Liver (tissue), 9 donors: Measurements from ENCODE around the gene UCK2. TPM values are rescaled to one million over a fixed set of nuclear protein-coding genes. Genes with fewer than 3 reads are reported as not detected.

Experiments
- DNase-seq: peaks from one replicate; pipeline ENCODE4 v3.0.0-alpha.2; 2017; ENCODE audit warnings: low spot score
- H3K27ac ChIP-seq, 2 donors: one replicate each; pipeline ENCODE4 v1.7.0; 2013; ENCODE audit warnings: inconsistent platforms in 2 of 2, low read length in 2 of 2, control low read depth in 1 of 2, low read depth in 1 of 2, mild to moderate bottlenecking in 1 of 2
- H3K27me3 ChIP-seq, 4 donors: one replicate each; pipeline versions ENCODE4 v1.6.1 to v1.7.0; 2013; ENCODE audit warnings: low read length in 3 of 4, inconsistent platforms in 1 of 4, mild to moderate bottlenecking in 1 of 4, moderate library complexity in 1 of 4; ENCODE audit not compliant: control insufficient read depth in 4 of 4, insufficient read depth in 4 of 4
- H3K36me3 ChIP-seq, 4 donors: one replicate each; pipeline versions ENCODE4 v1.6.1 to v1.7.0; 2013; ENCODE audit warnings: low read length in 3 of 4, mild to moderate bottlenecking in 3 of 4, low read depth in 1 of 4, moderate library complexity in 1 of 4; ENCODE audit not compliant: control insufficient read depth in 4 of 4, insufficient read depth in 3 of 4
- H3K4me1 ChIP-seq, 4 donors: one replicate each; pipeline versions ENCODE4 v1.6.1 to v1.7.0; 2013; ENCODE audit warnings: low read length in 3 of 4, mild to moderate bottlenecking in 3 of 4, moderate library complexity in 1 of 4; ENCODE audit not compliant: control insufficient read depth in 4 of 4, insufficient read depth in 4 of 4
- H3K4me3 ChIP-seq, 3 donors: one replicate each; pipeline versions ENCODE4 v1.6.1 to v1.7.0; 2013; ENCODE audit warnings: low read length in 3 of 3, control low read depth in 1 of 3, low read depth in 1 of 3, mild to moderate bottlenecking in 1 of 3
- H3K9ac ChIP-seq, 2 donors: one replicate each; pipeline ENCODE4 v1.7.0; 2013; ENCODE audit warnings: low read length in 2 of 2, mild to moderate bottlenecking in 2 of 2, moderate library complexity in 2 of 2, control low read depth in 1 of 2, low read depth in 1 of 2
- H3K9me3 ChIP-seq, 4 donors: one replicate each; pipeline versions ENCODE4 v1.6.1 to v1.7.0; 2013; ENCODE audit warnings: low read length in 3 of 4; ENCODE audit not compliant: control insufficient read depth in 4 of 4
- EGR1 ChIP-seq, 2 donors: IDR thresholded peaks; 2 replicates each; pipeline ENCODE4 v1.6.1; 2016 to 2018; ENCODE audit warnings: antibody characterized with exemption in 2 of 2, low read depth in 2 of 2
- FOXA1 ChIP-seq: IDR thresholded peaks from 2 replicates; pipeline ENCODE4 v1.6.1; 2016; ENCODE audit warnings: antibody characterized with exemption
- FOXA2 ChIP-seq: IDR thresholded peaks from 2 replicates; pipeline ENCODE4 v1.6.1; 2016; ENCODE audit warnings: antibody characterized with exemption
- HNF4A ChIP-seq, 2 donors: conservative IDR thresholded peaks; 2 replicates each; pipeline ENCODE4 v1.6.1; 2016; ENCODE audit warnings: antibody characterized with exemption in 2 of 2, mild to moderate bottlenecking in 2 of 2
- HNF4G ChIP-seq: IDR thresholded peaks from 2 replicates; pipeline ENCODE4 v1.6.1; 2016; ENCODE audit warnings: antibody characterized with exemption
- JUND ChIP-seq, 2 donors: IDR thresholded peaks; 2 replicates each; pipeline ENCODE4 v1.6.1; 2016; ENCODE audit warnings: antibody characterized with exemption in 2 of 2
- NR2F2 ChIP-seq: IDR thresholded peaks from 2 replicates; pipeline ENCODE4 v1.6.1; 2016; ENCODE audit warnings: antibody characterized with exemption
- RXRA ChIP-seq, 2 donors: IDR thresholded peaks; 2 replicates each; pipeline ENCODE4 v1.6.1; 2017 to 2018; ENCODE audit warnings: antibody characterized with exemption in 2 of 2, mild to moderate bottlenecking in 1 of 2
- SP1 ChIP-seq: IDR thresholded peaks from 2 replicates; pipeline ENCODE4 v1.6.1; 2018; ENCODE audit warnings: antibody characterized with exemption, mild to moderate bottlenecking
- TAF1 ChIP-seq: conservative IDR thresholded peaks from 2 replicates; pipeline ENCODE4 v1.6.1; 2016; ENCODE audit warnings: antibody characterized with exemption, mild to moderate bottlenecking
- YY1 ChIP-seq: IDR thresholded peaks from 2 replicates; pipeline ENCODE4 v1.6.1; 2016; ENCODE audit warnings: antibody characterized with exemption, mild to moderate bottlenecking
- WGBS: extraction: QIAGEN DNeasy Blood & Tissue Kit; methylation state at CpG from one replicate; pipeline ENCODE4 v1.1.7; 2013; 5-methylcytosine and 5-hydroxymethylcytosine counted together
- polyA plus RNA-seq, 2 donors: library from polyadenylated mRNA; stranded (reverse) in 1 of 2; unstranded in 1 of 2; fragments of 200-250 nt in 1 of 2; fragments of >200 nt in 1 of 2; fragmentation: Nextera tagmentation in 1 of 2; extraction: Ambion mirVana in 1 of 2; gene quantifications; one replicate each; pipeline versions ENCODE4 v1.2.1 to v1.2.3, GENCODE V29; 2013 to 2015
- total RNA-seq, 2 donors: library from RNA; depleted of rRNA; stranded (reverse); fragments of >200 nt; gene quantifications; one replicate each; pipeline ENCODE4 v1.2.3, GENCODE V29; 2014
- TF ChIP-seq, protein P1 (sequence below): IDR thresholded peaks from 2 replicates; pipeline ENCODE4 v1.6.1; 2016; ENCODE audit warnings: antibody characterized with exemption
- TF ChIP-seq, protein P2 (sequence below): fragments of 150-350 bp; IDR thresholded peaks from 2 replicates; pipeline ENCODE4 v1.5.1; 2017; ENCODE audit warnings: improper control_type of control experiment, low read depth, low read length; ENCODE audit not compliant: missing input control
- TF ChIP-seq, protein P3 (sequence below): IDR thresholded peaks from 2 replicates; pipeline ENCODE4 v1.6.1; 2016; ENCODE audit warnings: antibody characterized with exemption, mild to moderate bottlenecking
- TF ChIP-seq, protein P4 (sequence below): IDR thresholded peaks from 2 replicates; pipeline ENCODE4 v1.6.1; 2016; ENCODE audit warnings: antibody characterized with exemption
- TF ChIP-seq, protein P5 (sequence below): IDR thresholded peaks from 2 replicates; pipeline ENCODE4 v1.6.1; 2016; ENCODE audit warnings: antibody characterized with exemption
- donor health status: healthy.
- donor health status: healthy.
- donor health status: healthy.
- donor health status: healthy.
- donor health status: healthy.

The UCK2 gene
- total and polyA plus RNA-seq, 4 donors = 8.9 to 25.5 (median 17.3) TPM

DNA sequence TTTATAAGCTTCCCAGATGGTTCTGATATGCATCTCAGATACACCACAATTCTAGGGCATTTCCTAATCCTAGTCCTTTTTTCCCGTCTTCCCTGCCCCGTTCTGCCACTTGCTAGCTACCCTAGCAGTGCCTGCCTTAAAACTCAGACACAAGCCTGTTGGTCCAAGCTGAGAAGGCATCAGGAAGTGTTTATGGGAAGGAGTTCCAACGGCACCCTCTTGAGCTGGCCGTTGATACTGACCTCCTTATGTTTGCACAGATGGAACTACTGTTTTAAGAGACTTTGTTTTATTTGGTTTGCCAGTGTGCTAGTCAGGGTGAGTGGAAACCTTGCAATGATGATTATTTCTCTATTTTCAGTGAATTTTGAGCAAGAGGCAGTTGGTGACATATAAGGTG is 67.2 kb downstream of the UCK2 start:
- no peak for DNase-seq
- no peak overlapping the region for H3K4me3 ChIP-seq
- no peak overlapping the region for H3K9ac ChIP-seq
- TF ChIP-seq NR2F2 (no peak), HNF4G (no peak), HNF4A (conservative IDR thresholded peaks at IDR 0.05) (no peak), FOXA1 (no peak), YY1 (no peak), TAF1 (no peak), RXRA (IDR thresholded peaks at IDR 0.05) (no peak), FOXA2 (no peak), SP1 (no peak), EGR1 (IDR thresholded peaks at IDR 0.05; ENCODE audit: low read depth in 2 of 2) (no peak)
- TF ChIP-seq, protein P1, sequence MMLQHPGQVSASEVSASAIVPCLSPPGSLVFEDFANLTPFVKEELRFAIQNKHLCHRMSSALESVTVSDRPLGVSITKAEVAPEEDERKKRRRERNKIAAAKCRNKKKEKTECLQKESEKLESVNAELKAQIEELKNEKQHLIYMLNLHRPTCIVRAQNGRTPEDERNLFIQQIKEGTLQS = no peak
- TF ChIP-seq, protein P2, sequence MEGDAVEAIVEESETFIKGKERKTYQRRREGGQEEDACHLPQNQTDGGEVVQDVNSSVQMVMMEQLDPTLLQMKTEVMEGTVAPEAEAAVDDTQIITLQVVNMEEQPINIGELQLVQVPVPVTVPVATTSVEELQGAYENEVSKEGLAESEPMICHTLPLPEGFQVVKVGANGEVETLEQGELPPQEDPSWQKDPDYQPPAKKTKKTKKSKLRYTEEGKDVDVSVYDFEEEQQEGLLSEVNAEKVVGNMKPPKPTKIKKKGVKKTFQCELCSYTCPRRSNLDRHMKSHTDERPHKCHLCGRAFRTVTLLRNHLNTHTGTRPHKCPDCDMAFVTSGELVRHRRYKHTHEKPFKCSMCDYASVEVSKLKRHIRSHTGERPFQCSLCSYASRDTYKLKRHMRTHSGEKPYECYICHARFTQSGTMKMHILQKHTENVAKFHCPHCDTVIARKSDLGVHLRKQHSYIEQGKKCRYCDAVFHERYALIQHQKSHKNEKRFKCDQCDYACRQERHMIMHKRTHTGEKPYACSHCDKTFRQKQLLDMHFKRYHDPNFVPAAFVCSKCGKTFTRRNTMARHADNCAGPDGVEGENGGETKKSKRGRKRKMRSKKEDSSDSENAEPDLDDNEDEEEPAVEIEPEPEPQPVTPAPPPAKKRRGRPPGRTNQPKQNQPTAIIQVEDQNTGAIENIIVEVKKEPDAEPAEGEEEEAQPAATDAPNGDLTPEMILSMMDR = no peak
- TF ChIP-seq, protein P3, sequence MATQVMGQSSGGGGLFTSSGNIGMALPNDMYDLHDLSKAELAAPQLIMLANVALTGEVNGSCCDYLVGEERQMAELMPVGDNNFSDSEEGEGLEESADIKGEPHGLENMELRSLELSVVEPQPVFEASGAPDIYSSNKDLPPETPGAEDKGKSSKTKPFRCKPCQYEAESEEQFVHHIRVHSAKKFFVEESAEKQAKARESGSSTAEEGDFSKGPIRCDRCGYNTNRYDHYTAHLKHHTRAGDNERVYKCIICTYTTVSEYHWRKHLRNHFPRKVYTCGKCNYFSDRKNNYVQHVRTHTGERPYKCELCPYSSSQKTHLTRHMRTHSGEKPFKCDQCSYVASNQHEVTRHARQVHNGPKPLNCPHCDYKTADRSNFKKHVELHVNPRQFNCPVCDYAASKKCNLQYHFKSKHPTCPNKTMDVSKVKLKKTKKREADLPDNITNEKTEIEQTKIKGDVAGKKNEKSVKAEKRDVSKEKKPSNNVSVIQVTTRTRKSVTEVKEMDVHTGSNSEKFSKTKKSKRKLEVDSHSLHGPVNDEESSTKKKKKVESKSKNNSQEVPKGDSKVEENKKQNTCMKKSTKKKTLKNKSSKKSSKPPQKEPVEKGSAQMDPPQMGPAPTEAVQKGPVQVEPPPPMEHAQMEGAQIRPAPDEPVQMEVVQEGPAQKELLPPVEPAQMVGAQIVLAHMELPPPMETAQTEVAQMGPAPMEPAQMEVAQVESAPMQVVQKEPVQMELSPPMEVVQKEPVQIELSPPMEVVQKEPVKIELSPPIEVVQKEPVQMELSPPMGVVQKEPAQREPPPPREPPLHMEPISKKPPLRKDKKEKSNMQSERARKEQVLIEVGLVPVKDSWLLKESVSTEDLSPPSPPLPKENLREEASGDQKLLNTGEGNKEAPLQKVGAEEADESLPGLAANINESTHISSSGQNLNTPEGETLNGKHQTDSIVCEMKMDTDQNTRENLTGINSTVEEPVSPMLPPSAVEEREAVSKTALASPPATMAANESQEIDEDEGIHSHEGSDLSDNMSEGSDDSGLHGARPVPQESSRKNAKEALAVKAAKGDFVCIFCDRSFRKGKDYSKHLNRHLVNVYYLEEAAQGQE = no peak
- TF ChIP-seq, protein P4, sequence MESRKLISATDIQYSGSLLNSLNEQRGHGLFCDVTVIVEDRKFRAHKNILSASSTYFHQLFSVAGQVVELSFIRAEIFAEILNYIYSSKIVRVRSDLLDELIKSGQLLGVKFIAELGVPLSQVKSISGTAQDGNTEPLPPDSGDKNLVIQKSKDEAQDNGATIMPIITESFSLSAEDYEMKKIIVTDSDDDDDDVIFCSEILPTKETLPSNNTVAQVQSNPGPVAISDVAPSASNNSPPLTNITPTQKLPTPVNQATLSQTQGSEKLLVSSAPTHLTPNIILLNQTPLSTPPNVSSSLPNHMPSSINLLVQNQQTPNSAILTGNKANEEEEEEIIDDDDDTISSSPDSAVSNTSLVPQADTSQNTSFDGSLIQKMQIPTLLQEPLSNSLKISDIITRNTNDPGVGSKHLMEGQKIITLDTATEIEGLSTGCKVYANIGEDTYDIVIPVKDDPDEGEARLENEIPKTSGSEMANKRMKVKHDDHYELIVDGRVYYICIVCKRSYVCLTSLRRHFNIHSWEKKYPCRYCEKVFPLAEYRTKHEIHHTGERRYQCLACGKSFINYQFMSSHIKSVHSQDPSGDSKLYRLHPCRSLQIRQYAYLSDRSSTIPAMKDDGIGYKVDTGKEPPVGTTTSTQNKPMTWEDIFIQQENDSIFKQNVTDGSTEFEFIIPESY = no peak
- TF ChIP-seq, protein P5, sequence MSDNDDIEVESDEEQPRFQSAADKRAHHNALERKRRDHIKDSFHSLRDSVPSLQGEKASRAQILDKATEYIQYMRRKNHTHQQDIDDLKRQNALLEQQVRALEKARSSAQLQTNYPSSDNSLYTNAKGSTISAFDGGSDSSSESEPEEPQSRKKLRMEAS = no peak
- H3K4me1 ChIP-seq = peaks cover 0 to 8% (median 2%) of the 10 kb centered on the region in 4 donors
- H3K9me3 ChIP-seq = no peaks in the 10 kb centered on the region
- 81% methylated on average over 4 of the region's 4 CpGs for WGBS
- H3K27me3 ChIP-seq = no peaks in the 10 kb centered on the region
- H3K36me3 ChIP-seq = peaks cover 0 to 7% (median 3%) of the 10 kb centered on the region in 4 donors
- no peak overlapping the region for H3K27ac ChIP-seq

DNA sequence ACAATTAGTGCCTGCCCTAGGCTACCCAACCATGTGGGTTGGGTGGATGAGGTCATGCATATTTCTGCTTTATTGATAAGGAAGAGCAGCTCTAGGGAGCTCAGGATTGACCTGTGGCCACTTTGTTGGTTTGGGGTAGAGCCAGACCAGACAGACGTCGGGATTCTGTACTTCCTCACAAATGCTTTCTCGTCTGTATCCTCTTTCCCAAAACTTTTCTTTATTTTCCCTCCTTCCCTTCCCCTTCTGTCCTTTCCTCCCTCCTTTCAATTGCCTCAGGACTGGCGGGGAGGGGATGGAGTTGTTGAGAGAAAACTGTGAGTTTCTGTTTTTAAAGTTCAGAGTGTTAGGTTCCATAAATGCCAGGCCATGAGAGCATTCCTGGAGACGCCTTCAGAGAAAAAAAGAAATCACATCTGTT is 68.0 kb downstream of the UCK2 start:
- peaks cover 0 to 8% (median 4%) of the 10 kb centered on the region in 4 donors for H3K4me1 ChIP-seq
- no peak overlapping the region for H3K4me3 ChIP-seq
- H3K27ac ChIP-seq = no peak overlapping the region
- WGBS = 76% methylated on average over 5 of the region's 5 CpGs
- no peak for DNase-seq
- no peaks in the 10 kb centered on the region for H3K9me3 ChIP-seq
- no peak overlapping the region for H3K9ac ChIP-seq
- H3K27me3 ChIP-seq = no peaks in the 10 kb centered on the region
- H3K36me3 ChIP-seq = peaks cover 0 to 7% (median 3%) of the 10 kb centered on the region in 4 donors
- TF ChIP-seq SP1 (no peak), HNF4G (no peak), RXRA (IDR thresholded peaks at IDR 0.05) (no peak), JUND (IDR thresholded peaks at IDR 0.05) (no peak)
- TF ChIP-seq, protein P3 = no peak
- TF ChIP-seq, protein P2 = no peak
- TF ChIP-seq, protein P4 = no peak
